Stimulated activated CD8-positive, alpha-beta memory T cell treated with anti-CD3 and anti-CD28 coated beads, Interleukin-7, amount 100 ng/mL, for 24 hours (primary cell): ENCODE data around the gene PALD1.

Experiments
- DNase-seq: peaks from one replicate; pipeline ENCODE4 v3.0.0-alpha.2; 2020; ENCODE audit warnings: low read depth

Gene PALD1

DNA sequence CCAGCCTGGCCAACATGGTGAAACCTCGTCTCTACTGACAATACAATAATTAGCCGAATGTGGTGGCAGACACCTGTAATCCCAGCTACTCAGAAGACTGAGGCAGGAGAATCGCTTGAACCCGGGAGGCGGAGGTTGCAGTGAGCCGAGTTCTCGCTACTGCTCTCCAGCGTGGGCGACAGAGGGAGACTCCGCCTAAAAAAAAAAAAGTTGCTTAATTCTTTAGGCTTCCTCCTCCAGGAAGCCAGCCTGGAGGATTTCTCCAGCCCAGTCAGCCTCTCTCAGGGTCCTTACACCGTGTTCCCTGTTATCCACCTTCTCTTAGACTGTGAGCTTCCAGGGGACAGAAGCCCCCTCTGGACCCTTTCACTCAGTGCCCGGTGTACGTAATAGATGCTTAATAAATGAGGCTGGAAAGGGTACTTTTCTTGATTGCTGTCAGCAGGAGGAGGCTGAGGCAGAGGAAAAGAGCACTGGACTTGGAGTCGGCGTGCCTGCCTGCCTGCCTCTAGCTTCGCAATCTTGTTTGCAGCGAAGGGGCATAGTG lies 20.7 kb upstream of the PALD1 start:
- DNase-seq: no peak

DNA sequence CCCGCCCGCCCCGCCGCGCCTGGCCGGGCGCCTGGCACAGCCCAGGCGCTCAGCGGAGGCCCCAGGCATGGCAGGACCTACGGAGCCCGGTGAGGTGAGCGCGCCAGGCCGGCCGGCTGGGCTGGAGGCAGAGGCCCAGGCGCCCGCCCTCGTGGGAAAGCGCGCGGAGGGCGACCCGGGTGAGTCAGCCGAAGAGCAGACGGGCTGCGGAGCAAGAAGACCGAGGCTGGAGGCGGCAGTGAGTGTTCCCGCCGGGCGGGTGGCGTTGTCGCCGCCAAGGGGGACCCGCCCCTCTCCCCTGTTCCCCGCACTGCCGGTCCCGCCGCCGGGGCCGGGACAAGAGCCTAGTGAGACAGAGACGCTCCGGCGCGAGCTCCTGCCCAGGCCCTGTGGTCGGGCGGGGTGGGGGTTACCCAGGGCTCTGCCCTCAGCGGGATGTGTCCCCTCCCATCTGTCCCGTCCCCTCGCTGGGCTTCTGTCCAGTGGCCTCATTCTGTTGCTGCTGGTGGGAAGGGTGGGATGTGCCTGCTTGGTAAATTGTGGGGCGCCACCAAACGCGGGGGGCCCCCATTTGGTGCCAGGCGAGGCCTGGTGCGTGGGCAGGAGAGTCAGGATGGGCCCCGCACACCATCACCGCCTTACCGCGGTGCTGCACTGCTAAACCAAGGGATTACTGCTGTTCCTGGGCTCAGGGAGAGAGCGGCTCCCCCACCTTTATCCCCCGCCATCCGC lies 20.1 kb upstream of the PALD1 start:
- DNase-seq: peak; percentile 20

DNA sequence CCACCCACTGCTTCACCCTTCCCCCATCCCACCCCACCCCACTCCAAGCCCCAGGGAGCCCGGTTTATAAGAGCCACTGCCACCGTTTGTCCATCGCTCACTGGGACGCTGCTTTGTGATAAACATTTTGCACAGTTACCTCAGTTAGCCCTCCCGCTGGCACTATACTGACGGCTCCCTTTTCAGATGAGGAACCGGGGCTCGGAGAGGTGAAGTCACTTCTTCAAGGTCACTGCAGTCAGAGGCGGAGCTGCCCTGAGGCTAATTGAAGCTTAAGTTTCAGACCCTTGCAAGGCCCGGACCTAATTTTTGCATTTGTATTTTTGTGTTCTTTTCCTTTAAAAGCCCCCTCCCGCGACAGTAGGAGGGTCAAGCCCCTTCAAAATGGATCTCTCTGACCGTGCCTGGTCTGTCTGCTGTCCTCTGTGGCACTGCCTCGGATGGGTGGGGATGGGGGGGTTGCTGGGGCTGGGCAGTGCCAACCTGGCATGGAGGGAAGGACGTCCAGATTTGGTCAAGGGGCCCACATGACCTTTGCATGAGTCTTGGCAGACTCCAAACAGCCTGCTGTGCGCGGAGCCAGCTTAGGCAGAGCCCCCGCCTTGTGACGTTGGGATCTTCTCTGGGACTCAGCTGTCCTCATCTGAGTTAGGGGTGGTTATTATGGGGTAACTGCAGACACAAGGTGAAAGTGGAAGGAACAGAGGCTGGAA lies 19.4 kb upstream of the PALD1 start:
- DNase-seq: no peak

DNA sequence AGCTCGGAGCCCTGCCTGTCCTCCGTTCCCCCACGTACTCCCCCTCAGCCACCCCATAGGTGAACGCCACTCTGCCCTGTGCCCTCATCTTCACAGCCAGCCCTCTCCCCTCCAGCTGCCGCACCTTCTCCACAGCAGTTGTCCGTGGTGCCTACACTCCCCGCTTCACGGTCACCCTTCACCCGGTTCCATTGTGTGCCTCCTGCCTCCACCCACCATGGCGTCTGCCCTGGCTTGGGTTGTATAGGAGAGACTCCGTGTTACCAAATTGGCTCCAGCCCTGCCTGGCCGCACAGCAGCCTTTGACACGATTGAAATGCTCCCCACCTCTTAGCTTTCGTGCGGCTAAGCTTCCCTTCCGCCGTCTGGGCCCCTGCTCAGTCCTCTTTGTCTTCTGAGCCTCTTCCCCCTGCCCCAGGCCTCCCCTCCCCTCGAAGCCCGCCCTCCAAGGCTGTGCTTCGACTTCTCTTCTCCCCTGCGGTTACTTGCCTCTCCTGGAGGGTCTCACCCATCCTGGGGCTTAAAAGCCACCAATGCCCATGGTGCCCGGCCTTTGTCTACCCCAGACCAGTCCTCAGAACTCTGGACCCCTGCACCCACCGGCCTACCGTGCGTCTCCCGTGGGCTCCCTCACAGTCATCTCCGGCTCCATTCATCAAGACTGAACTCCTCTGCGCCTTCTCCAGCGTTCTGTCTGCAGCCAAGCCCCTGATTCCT lies 18.6 kb upstream of the PALD1 start:
- DNase-seq: no peak

DNA sequence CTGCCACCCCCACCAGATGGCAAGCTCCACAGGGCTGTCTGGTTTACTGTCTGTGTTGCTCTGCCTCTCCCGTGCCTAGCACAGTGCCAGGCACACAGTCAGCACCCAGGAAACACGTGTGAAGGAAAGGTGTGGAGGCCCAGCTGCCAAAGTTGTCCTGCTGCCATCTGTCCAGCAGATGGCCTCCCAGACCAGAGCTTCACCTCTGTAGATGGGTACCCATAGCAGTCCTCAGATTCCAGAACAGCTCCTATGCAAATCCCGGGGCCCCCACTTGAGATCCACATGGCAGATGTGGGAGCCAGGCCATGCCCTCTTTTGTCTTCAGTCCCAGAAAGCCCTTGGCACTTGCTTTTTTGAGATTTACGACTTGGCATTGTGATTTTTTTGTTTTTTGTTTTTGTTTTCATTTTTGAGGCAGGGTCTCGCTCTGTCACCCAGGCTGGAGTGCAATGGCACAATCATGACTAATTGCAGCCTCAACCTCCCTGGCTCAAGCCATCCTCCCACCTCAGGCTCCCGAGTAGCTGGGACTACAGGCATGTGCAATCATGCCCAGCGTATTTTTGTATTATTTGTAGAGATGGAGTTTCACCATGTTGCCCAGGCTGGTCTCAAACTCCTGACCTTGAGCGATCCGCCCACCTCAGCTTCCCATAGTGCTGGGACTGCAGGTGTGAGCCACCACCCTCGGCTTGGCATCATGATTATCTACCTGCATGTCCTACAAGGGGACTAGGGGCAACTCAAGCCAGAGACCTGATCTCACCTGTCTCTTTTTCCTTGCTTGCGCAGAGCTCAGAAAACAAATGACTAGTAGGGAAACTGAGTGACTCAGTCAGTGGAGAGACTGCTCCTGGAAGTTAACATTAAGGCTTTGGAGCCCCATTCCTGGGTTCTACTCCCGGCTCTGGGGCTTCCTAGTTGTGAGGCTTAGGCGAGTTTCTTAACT lies 16.9 kb upstream of the PALD1 start:
- DNase-seq: no peak

DNA sequence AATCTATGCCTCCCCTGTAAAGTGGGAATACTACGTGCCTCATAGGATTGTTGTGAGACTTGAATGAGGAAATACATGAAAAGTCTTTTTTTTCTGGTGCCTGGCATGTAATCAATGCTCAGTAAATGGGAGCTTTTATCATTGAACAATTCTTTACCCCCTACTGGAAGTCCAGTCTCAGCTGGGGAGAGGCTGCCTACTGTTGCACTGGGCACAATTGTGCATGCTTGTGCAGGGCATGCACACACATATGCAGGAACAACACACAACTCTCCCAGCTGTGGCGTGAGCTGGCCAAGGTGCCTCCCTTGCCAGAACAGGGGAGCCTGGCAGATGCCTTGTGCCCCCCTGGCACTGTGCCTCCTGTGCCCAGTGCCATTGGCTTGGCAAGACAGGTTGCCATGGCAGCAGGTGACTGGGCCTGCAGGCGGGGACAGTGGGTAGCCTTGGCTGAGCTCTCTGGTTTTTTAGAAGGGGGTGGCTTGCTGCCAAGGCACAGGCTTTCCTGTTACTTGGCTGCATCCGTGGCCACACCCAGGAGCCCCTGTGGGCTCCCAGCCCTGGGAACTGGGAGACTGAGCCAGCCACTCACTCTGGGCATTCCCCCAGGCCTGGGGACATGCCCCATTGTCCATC lies 16.1 kb upstream of the PALD1 start:
- DNase-seq: no peak

DNA sequence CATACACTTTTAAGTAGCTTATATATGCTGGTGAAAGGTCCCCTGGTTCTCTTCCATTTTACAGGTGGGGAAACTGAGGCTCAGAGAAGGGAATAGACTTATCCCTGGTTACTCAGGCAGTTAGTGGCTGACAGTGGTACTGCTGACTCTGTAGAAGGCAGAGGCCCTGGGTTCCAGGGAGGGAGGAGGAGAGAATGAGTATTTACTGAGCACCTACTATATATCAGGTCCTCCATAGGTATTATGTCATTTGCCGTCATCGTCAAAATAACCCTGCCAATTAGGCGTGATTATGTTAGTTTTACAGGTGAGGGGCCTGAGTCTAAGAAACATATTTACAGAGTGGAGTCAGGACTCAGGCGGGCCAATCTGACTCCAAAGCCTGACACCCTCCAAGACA lies 13.3 kb upstream of the PALD1 start:
- no peak for DNase-seq

DNA sequence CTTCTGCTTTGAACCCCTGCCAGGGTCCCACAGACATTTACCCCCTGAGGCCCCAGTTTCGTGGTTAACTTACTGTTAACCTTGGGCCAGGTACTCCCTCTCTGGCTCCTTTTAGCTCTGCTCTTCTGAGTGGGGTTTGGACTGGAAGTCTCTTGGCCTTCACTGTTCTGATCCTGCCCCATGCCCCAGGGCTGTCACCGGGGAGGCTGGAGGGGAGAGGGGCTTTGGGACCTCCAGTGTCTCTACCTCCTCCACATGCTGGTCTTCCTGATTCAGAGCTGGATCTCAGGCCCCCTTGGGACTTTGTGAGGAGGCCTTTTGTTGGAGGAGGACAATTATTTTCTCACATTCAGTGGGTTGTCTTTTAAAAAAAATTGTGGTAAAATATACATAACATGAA lies 12.7 kb upstream of the PALD1 start:
- no peak for DNase-seq

DNA sequence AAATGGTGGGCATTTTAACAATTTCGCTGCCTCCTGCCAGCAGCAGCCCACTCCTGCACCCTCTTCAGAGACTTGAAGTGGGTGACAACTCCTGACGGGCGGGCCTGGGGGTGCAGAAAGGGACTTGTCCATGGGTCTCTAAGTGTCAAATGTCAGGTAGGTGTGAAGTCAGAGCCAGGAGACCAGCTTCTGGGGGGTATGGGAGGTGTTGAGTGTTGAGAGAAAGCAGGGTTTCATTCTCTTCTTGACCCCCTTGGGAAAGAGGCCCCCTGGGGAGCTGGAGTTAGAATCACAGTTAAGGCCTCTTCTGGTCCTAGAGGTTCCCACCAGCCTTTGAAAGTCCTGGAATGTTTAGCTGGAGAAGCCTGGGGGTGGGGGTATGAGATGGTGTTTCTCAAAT lies 11.6 kb upstream of the PALD1 start:
- DNase-seq: no peak

DNA sequence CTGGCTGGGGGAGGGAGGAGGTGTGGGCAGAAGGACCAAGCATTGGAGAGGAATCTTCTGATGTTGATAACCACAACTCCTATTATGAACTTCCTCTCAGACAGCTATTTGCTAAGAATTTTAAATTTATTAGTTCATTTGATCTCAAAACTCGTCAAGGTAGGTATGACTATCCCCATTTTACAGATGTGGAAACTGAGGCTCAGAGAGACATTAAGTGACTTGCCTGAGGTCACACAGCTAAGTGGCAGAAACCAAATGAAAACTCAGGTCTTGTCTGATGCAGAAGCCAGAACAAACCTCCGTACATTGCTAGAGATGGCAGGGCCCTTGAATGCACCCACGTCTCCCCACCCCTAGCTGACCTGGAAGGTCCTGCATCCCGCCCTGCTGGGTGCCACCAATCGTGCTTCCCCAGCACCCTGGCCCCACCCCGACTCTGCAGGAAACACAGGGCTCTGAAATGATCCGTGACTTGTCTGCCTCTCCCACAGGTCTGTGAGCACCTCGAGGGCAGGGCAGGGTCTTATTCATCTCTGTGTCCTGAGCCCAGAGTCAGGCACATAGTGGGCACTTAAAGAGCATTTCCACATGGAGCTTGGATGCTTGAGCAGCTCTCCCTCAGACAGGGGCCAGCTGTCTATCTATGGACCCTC lies 5.6 kb upstream of the PALD1 start:
- no peak for DNase-seq

DNA sequence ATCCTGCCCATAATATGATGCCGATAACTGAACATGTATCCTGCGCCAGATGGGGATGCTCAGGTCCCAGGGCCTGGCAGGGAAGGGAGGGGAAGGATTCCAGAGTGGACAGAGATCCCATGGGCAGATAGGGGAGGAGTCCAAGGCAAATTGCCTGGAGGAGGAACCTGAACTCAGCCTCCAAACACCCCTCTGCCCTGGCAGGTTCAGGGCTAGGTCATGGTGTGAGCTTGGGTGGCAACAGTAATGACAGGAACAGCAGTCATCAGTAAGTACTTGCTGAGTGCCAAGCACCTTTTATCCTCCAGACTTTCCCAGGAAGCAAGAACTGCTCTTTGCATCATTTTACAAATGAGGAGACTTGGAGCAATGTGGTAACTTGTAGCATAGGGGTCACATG lies 3.8 kb upstream of the PALD1 start:
- DNase-seq: no peak

DNA sequence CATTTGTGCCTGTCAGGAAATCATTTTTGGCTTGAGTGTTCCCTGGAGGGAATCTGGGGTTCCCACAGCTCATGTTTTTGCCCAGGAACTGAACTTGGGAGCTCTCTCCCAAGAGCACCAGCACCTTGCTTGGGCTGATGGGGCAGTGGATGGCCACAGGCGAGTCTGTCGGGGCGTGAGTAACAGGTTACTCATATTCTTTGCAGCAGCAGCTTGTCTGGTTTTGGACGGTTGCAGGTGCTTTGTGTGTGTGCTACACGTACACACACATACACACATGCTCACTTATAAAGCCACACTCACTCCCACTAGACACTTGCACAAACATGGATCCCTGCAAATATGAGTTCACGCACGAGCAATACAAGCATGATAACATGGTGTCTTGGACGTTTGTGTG lies 2.9 kb upstream of the PALD1 start:
- no peak for DNase-seq

DNA sequence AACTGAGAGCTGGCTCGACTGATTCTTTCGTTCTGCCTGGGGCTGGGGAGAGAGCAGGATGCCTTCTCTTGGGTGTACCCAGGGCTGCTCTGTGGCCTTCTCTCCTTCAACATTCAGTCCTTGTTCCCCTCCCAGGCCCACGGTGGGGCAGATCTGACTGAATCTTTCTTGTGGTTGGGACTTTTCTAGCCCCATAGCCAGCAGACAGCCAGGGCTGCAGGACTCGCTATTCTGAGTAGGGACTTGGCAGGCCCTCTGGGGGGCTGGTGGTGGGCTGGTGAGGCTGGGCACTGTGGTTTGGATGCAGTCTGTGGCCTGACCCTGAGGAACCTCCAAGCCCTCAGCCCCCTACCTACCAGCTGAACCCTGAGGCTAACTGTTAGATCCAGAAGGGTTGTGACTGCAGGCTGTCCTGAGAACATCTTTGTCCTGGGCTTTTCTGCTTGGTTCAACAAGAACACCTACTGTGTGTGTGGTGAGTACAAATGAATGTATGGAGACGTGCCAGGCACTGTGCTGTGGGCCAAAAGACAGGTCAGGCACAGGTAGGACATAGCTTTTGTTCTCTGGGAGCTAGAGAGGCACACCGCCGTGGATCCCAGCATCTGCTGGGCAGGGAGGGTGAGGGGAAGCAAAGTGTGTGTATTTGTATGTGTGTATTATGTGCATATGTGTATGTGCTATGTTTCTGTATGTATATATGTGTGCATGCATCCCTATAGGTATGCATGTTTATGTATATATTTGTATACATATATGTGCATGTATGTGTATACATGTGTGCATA lies 2.1 kb upstream of the PALD1 start:
- no peak for DNase-seq

DNA sequence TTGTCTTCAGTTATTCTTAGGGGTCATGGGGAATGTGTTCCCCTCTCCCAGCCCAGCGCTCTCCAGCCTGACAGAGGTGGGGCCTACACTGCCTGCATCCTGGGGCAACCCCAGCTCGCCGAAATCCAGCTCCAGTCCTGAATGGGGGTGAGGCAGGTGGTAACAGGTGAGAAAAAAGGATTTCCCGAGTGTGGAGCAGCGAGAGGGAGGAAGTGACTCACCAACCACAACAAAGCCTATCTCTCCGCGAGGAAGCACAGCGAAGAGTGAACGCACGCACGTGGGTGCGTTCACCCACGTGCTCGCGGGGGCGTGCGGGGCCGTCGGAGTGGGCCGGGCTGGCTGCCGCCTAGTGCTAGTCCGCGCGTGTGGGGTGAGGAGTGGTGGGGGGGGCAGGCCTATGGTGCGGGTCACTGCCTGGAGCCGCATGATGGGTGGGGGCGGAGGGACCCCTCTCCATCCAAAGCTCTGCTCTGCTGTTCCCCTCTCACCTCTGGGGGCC lies 855 bp upstream of the PALD1 start:
- DNase-seq: peak; percentile 35

DNA sequence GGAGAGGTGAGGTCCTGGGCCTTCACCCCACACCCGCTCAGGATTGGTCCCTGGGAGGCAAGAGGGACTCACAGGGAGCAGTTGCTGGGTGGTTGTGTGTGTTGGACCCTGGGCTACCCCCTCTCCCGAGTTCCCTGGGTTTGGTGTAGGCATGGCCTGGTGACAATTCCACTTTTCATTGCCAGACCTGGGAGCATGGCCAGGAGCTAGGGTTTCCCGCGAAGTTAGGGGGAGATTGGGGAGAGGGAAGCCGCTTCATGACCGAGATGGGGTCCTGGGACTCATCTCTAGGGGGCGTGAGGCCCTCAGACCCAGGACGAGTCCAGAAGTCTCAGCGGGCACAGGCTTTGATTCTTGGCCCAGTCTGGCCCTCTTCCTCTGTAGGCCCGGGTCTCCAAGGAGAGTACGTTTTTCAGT lies 606 bp downstream of the PALD1 start:
- no peak for DNase-seq

DNA sequence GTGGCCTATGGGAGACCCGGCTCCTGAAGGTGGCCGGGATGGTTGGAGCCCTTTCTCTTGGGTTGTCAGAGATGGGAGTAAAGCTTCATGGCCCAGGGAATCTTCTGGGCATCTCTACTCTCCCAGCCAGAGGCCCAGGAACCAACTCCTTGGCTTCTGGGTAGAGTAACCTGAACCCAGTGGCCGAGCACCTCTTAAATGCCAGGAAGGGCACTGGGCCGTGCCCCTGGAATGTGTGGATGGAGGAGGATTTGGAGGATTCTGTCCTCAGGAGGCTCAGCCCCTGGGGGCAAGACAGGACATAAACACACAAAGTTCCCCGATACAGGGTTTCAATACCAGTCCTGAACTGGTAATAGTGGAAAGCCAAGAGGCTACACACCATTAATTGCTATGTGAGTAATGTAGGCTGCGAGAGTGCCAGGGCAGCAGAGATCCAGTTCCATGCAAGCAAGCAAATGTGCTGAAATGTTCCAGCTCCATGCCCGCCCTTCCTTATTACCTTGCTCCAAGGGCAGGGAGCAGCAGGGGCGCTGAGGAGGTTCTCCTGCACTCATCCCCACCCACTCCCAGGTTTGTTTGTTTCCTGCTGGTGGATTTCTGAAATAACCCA lies 1.2 kb downstream of the PALD1 start:
- no peak for DNase-seq

DNA sequence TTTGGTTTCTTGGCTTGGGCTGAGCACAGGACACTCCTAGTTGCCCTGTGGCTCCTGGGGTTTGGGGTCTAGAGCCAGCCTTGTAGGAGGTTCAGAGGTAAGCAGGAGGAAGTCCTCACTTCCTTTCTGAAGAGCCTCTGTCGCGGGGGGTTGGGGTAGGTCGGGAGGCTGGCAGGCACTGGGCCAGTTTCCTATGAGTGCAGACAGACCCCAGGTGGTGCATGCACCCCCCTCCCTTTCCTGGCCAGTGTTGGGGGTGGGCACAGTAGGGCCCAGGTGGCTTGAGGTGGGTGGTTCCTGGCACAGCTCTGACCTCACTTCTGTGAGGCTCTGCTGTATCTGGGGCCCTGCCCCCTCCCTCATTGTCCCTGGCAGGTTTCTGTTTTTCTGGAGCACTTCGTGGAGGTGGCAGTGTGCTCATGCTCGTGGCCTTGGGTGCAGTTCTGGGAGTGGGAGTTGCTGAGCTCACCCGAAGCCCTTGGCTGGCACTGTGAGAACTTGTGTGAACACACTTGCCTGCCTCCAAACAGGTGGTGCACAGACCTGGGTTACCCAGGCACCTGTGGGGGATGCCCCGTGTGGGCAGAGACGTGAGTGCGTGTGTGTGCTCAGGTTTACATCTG lies 1.8 kb downstream of the PALD1 start:
- DNase-seq: no peak

DNA sequence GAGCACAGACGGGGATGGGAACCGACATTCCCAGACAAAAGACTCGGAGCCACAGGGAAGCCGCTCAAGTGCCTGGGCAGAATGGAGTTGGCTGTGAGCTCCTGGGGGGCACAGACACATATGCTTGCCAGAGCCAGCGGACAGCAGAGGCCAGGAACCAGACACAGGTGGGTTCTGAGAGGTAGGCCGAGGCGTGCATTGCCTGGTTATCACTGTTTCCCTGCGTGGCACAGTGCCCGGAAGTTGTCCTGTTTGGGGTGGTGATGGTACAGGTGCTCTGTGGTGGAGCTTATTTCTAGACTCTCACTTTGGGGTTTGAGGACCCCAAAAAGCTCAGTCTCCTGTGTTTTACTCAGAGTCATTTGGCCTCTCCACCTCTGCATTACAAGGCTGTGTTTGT lies 2.5 kb downstream of the PALD1 start:
- no peak for DNase-seq
